ENCODE results near the gene TTF2. TPM values are rescaled to one million over a fixed set of nuclear protein-coding genes. Genes with fewer than 3 reads are reported as not detected.
A peak's percentile ranks its signal among the peaks of the same experiment; 100 is the strongest.

The TTF2 gene
- total and polyA plus RNA-seq, 9 of the 15 experiments (the other 6 are each of a cell fraction or from before 2014, with no cell fraction given) = 9.4 to 71.1 (median 42.1) TPM

DNA sequence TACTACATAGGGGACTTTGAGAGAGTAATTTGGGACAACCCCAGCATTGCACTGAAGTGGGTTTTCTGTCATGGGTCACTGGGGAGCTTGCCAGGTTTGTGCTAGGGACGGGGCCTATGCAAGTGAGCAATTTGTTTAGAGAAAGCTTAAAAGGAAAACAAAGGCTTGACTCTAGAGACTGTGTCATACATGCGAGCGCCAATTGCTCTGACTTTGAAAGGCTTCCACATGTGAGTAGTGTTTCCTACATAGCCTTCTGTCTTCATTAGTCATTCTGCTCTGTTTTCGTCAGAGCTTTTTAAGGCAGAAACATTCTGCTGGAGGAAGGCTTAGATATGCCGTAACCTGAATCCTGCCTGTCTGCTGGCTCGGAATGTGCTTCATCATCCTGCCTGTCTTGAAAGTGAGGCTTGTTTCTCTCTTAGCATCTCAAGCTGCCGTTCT lies 33.0 kb downstream of the TTF2 start (continued):
- TF ChIP-seq ZNF445 (CRISPR knock-in tag; IDR thresholded peaks at IDR 0.05; ENCODE audit: low read depth) = no peak
- TF ChIP-seq, protein P1, sequence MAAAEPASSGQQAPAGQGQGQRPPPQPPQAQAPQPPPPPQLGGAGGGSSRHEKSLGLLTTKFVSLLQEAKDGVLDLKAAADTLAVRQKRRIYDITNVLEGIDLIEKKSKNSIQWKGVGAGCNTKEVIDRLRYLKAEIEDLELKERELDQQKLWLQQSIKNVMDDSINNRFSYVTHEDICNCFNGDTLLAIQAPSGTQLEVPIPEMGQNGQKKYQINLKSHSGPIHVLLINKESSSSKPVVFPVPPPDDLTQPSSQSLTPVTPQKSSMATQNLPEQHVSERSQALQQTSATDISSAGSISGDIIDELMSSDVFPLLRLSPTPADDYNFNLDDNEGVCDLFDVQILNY (CRISPR knock-in tag; IDR thresholded peaks at IDR 0.05) = no peak
- TF ChIP-seq TEAD2 (tag; IDR thresholded peaks at IDR 0.05) = peak; percentile 95
- TF ChIP-seq, protein P2, sequence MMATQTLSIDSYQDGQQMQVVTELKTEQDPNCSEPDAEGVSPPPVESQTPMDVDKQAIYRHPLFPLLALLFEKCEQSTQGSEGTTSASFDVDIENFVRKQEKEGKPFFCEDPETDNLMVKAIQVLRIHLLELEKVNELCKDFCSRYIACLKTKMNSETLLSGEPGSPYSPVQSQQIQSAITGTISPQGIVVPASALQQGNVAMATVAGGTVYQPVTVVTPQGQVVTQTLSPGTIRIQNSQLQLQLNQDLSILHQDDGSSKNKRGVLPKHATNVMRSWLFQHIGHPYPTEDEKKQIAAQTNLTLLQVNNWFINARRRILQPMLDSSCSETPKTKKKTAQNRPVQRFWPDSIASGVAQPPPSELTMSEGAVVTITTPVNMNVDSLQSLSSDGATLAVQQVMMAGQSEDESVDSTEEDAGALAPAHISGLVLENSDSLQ (IDR thresholded peaks at IDR 0.05) = peak; percentile 83
- TF ChIP-seq ZNF3 (CRISPR knock-in tag; IDR thresholded peaks at IDR 0.05) = no peak
- TF ChIP-seq LEF1 (IDR thresholded peaks at IDR 0.05) = peak; percentile 59; the same call in 1 of the 2 replicates
- TF ChIP-seq CBFA2T2 (conservative IDR thresholded peaks at IDR 0.05) = no peak
- TF ChIP-seq TEAD1 (CRISPR knock-in tag; IDR thresholded peaks at IDR 0.05) = peak; percentile 84 to 96
- peak; percentile 60; the same call in 1 of the 2 replicates for TF ChIP-seq JUND (IDR thresholded peaks at IDR 0.05; ENCODE audit: borderline replicate concordance, low read depth, low read length)
- TF ChIP-seq JUND (tag; IDR thresholded peaks at IDR 0.05; ENCODE audit: borderline replicate concordance, low read depth, low read length) = peak; percentile 62; the same call in 1 of the 3 replicates
- 0 out of 2 replicates have a peak, but pooled peaks have one; percentile 41 for TF ChIP-seq CREB1 (IDR thresholded peaks at IDR 0.05)
- TF ChIP-seq CREB1 (CRISPR knock-in tag; IDR thresholded peaks at IDR 0.05) = no peak
- TF ChIP-seq TRIM28 (IDR thresholded peaks at IDR 0.05) = no peak
- TF ChIP-seq KDM1A (IDR thresholded peaks at IDR 0.05) = 0 out of 4 replicates have a peak, but pooled peaks of 1 of the 2 experiments have one; percentile 6
- no peak for TF ChIP-seq SMAD2 (IDR thresholded peaks at IDR 0.05; ENCODE audit: low read depth, low read length)
- TF ChIP-seq ZNF146 (CRISPR knock-in tag; IDR thresholded peaks at IDR 0.05; ENCODE audit: unreplicated experiment) = no peak
- TF ChIP-seq ETS2 (tag; IDR thresholded peaks at IDR 0.05; ENCODE audit: borderline replicate concordance, poor library complexity, severe bottlenecking) = no peak
- no peak for TF ChIP-seq GTF2E2 (tag; IDR thresholded peaks at IDR 0.05)
- TF ChIP-seq MCM3 (IDR thresholded peaks at IDR 0.05) = no peak
- TF ChIP-seq EP400 (IDR thresholded peaks at IDR 0.05) = 0 out of 2 replicates have a peak, but pooled peaks have one; percentile 30
- TF ChIP-seq, protein P3, sequence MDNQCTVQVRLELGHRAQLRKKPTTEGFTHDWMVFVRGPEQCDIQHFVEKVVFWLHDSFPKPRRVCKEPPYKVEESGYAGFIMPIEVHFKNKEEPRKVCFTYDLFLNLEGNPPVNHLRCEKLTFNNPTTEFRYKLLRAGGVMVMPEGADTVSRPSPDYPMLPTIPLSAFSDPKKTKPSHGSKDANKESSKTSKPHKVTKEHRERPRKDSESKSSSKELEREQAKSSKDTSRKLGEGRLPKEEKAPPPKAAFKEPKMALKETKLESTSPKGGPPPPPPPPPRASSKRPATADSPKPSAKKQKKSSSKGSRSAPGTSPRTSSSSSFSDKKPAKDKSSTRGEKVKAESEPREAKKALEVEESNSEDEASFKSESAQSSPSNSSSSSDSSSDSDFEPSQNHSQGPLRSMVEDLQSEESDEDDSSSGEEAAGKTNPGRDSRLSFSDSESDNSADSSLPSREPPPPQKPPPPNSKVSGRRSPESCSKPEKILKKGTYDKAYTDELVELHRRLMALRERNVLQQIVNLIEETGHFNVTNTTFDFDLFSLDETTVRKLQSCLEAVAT (IDR thresholded peaks at IDR 0.05) = peak in 1 of 2 experiments; percentile 69; a peak in 2 of 4 replicates
- no peak for TF ChIP-seq NR2C1 (IDR thresholded peaks at IDR 0.05)
- no peak for TF ChIP-seq NR2C1 (tag; IDR thresholded peaks at IDR 0.05)
- no peak for TF ChIP-seq MIER1 (IDR thresholded peaks at IDR 0.05; ENCODE audit: low read depth)
- TF ChIP-seq KLF1 (tag; IDR thresholded peaks at IDR 0.05) = no peak
- no peak for TF ChIP-seq POLR2A (conservative IDR thresholded peaks at IDR 0.05)
- no peak for TF ChIP-seq ZNF75A (CRISPR knock-in tag; IDR thresholded peaks at IDR 0.05)
- TF ChIP-seq NCOR1 (IDR thresholded peaks at IDR 0.05) = 0 out of 2 replicates have a peak, but pooled peaks have one; percentile 12
- no peak for TF ChIP-seq FOXJ2 (tag; IDR thresholded peaks at IDR 0.05)
- TF ChIP-seq RAD51 (IDR thresholded peaks at IDR 0.05; ENCODE audit: borderline replicate concordance, low read depth) = no peak

All from K562 (cell line).